Stimulated activated CD8-positive, alpha-beta memory T cell treated with anti-CD3 and anti-CD28 coated beads, Interleukin-12 subunit alpha, Interleukin-12 subunit beta, amount 100 ng/mL, for 4 hours (primary cell): Measurements from ENCODE around the gene TEX19.
"Not testable (repeated sequence)": the region's sequence is repeated elsewhere in the genome, so short reads cannot be mapped to it uniquely, and the experiment has no call there.

Experiments used
- DNase-seq: peaks from one replicate; pipeline ENCODE4 v3.0.0-alpha.2; 2020; ENCODE audit warnings: low read depth

TEX19 gene

GRCh38 chr17:82338858-82339633 lies 20.0 kb upstream of the TEX19 start:
- DNase-seq, result no peak

GRCh38 chr17:82339634-82340580 lies 19.1 kb upstream of the TEX19 start:
- DNase-seq, result no peak

- DNase-seq, result no peak
Measured at GRCh38 chr17:82342361-82343079, 16.5 kb upstream of the TEX19 start.

GRCh38 chr17:82343560-82343959 lies 15.5 kb upstream of the TEX19 start:
- no peak for DNase-seq

- no peak for DNase-seq
Measured at GRCh38 chr17:82344175-82344907, 14.7 kb upstream of the TEX19 start.

- no peak for DNase-seq
Measured at GRCh38 chr17:82345151-82345976, 13.7 kb upstream of the TEX19 start.

- DNase-seq, result no peak
Measured at GRCh38 chr17:82346342-82347300, 12.4 kb upstream of the TEX19 start.

- not testable (repeated sequence) for DNase-seq
Measured at GRCh38 chr17:82347994-82348393, 11.1 kb upstream of the TEX19 start.

GRCh38 chr17:82348434-82348833 lies 10.6 kb upstream of the TEX19 start:
- DNase-seq, result no peak

- no peak for DNase-seq
Measured at GRCh38 chr17:82348866-82349265, 10.2 kb upstream of the TEX19 start.

GRCh38 chr17:82349287-82349701 lies 9.8 kb upstream of the TEX19 start:
- DNase-seq, result no peak

GRCh38 chr17:82350182-82351030 lies 8.6 kb upstream of the TEX19 start:
- DNase-seq, result peak; percentile 11

- no peak for DNase-seq
Measured at GRCh38 chr17:82351254-82351712, 7.8 kb upstream of the TEX19 start.

- DNase-seq, result peak; percentile 58
Measured at GRCh38 chr17:82351713-82352488, 7.1 kb upstream of the TEX19 start.

- DNase-seq, result no peak
Measured at GRCh38 chr17:82353484-82353883, 5.6 kb upstream of the TEX19 start.

- no peak for DNase-seq
Measured at GRCh38 chr17:82354804-82355308, 4.2 kb upstream of the TEX19 start.

- DNase-seq, result no peak
Measured at GRCh38 chr17:82355770-82356427, 3.1 kb upstream of the TEX19 start.
